ENCODE data around the gene DPM3. TPM values are rescaled to one million over a fixed set of nuclear protein-coding genes. Genes with fewer than 3 reads are reported as not detected.

The DPM3 gene, protein sequence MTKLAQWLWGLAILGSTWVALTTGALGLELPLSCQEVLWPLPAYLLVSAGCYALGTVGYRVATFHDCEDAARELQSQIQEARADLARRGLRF
- polyA plus RNA-seq, result 88.7 and 130 TPM in 2 replicates

GRCh38 chr1:155139895-155140629, at the start of gene DPM3:
Gene DPM3 (minus strand): TSS chr1:155140531. CDS start chr1:155140240, 291 bp downstream.

GRCh38 chr1:155173478-155174323, 33.4 kb upstream of the DPM3 start, which contains the start of gene TRIM46:
Gene TRIM46 (plus strand): TSS chr1:155173849. CDS start chr1:155173967, 118 bp downstream.

DNA sequence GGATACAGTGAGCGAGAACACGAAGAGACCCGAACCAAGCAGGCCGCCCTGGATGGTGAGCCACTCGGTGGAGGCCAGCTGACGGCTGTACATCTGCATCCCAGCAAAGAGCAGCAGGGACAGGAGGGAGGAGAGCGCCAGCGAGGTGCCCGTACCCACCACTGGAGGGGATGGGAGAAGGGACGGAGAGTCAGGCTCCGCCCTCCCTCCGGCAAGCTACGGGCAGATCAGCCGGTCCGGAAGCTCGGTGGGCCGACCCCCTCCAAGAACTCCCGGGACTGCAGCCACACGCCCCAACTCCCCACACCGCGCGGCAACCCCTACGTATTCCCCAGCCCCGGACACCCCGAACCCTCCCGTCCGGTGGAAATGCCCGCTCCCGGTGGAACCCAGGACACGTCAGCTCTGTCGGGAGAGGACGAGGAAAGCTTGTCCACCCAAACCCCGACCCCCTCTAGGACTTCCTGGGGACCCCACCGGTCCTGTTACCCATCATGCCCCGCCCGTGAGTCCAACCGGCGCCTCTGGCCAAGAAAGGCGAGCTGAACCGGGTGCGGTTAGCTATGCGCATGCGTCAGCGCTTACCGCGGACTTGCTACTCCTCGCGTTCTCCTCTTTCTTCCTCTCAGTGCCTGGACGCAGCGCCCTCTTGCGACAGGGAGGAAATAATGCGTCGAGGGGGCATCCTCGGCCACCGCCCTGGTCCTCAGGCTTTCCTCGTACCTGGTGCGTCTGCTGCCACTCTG, 32.6 kb upstream of the DPM3 start, which contains the start of gene KRTCAP2:
KRTCAP2 (minus strand) TSS at position 573 of the 746 bp plus-strand sequence; CDS start at position 493, 80 bp downstream.

GRCh38 chr1:155135415-155136028, 4.8 kb downstream of the DPM3 start, which contains the start of gene SLC50A1:
Gene SLC50A1 (plus strand): TSS chr1:155135852. CDS start chr1:155135912, 60 bp downstream.

GRCh38 chr1:155127105-155127966, 13.0 kb downstream of the DPM3 start, which contains the start of gene EFNA1:
Gene EFNA1 (plus strand): TSS chr1:155127876. CDS start chr1:155127978, 102 bp downstream.

Other genes starting within 250 kb of the DPM3 start
- 25.0 and 27.5 TPM in 2 replicates for gene PMVK, start 203.8 kb downstream of the DPM3 start, polyA plus RNA-seq
- 1.2 and 1.5 TPM in 2 replicates for gene PBXIP1, start 184.4 kb downstream of the DPM3 start, polyA plus RNA-seq
- gene PYGO2, start 178.7 kb downstream of the DPM3 start, polyA plus RNA-seq, result 2.0 and 3.7 TPM in 2 replicates
- gene SHC1, start 169.8 kb downstream of the DPM3 start, polyA plus RNA-seq, result 1.3 and 2.0 TPM in 2 replicates
- gene CKS1B, start 165.8 kb downstream of the DPM3 start, polyA plus RNA-seq, result 48.7 and 52.2 TPM in 2 replicates
- gene FLAD1, start 157.2 kb downstream of the DPM3 start, polyA plus RNA-seq, result 21.8 and 34.5 TPM in 2 replicates
- gene LENEP, start 146.9 kb downstream of the DPM3 start, polyA plus RNA-seq, result not detected in 2 replicates
- 0.15 TPM in 1 of 2 replicates, not detected in the other for gene ZBTB7B, start 137.7 kb downstream of the DPM3 start, polyA plus RNA-seq
- gene DCST2, start 106.8 kb downstream of the DPM3 start, polyA plus RNA-seq, result not detected in 2 replicates
- gene DCST1, start 106.7 kb downstream of the DPM3 start, polyA plus RNA-seq, result not detected in 2 replicates
- gene ADAM15, start 89.2 kb downstream of the DPM3 start, polyA plus RNA-seq, result 0.28 and 1.2 TPM in 2 replicates
- not detected in 2 replicates for gene EFNA4, start 76.8 kb downstream of the DPM3 start, polyA plus RNA-seq
- gene EFNA3, start 61.7 kb downstream of the DPM3 start, polyA plus RNA-seq, result 2.2 and 6.2 TPM in 2 replicates
- 1.4 and 3.8 TPM in 2 replicates for gene EFNA1, start 12.7 kb downstream of the DPM3 start, polyA plus RNA-seq
- 4.2 and 5.1 TPM in 2 replicates for gene SLC50A1, start 4.7 kb downstream of the DPM3 start, polyA plus RNA-seq
- 468 and 662 TPM in 2 replicates for gene KRTCAP2, start 32.8 kb upstream of the DPM3 start, polyA plus RNA-seq
- 0.73 and 2.3 TPM in 2 replicates for gene TRIM46, start 33.3 kb upstream of the DPM3 start, polyA plus RNA-seq
- gene THBS3, start 67.4 kb upstream of the DPM3 start, polyA plus RNA-seq, result 0.56 and 2.3 TPM in 2 replicates
- 19.3 and 24.2 TPM in 2 replicates for gene MTX1, start 68.2 kb upstream of the DPM3 start, polyA plus RNA-seq
- 8.9 and 11.0 TPM in 2 replicates for gene ENTREP3, start 115.0 kb upstream of the DPM3 start, polyA plus RNA-seq
- 127 and 148 TPM in 2 replicates for gene SCAMP3, start 121.8 kb upstream of the DPM3 start, polyA plus RNA-seq
- gene CLK2, start 133.0 kb upstream of the DPM3 start, polyA plus RNA-seq, result 4.2 and 7.1 TPM in 2 replicates
- gene HCN3, start 136.9 kb upstream of the DPM3 start, polyA plus RNA-seq, result 1.5 and 4.9 TPM in 2 replicates
- gene PKLR, start 160.9 kb upstream of the DPM3 start, polyA plus RNA-seq, result not detected in 2 replicates
- 54.8 and 91.9 TPM in 2 replicates for gene FDPS, start 168.3 kb upstream of the DPM3 start, polyA plus RNA-seq
- 69.1 and 80.0 TPM in 2 replicates for gene RUSC1, start 180.4 kb upstream of the DPM3 start, polyA plus RNA-seq